H1 (cell line): ENCODE results near the gene ARMC3. TPM values are rescaled to one million over a fixed set of nuclear protein-coding genes. Genes with fewer than 3 reads are reported as not detected.
"Not testable (repeated sequence)": the region's sequence is repeated elsewhere in the genome, so short reads cannot be mapped to it uniquely, and the experiment has no call there.

Experiments used
- CTCF ChIA-PET: fragments of 300-600 bp; sonication (Branson Sonifier 250); formaldehyde crosslinking; loops from one replicate; lab custom pipeline; 2021; ENCODE audit not compliant: partially characterized antibody; lab: Charles Lee
- POLR2A ChIA-PET: fragments of 300-600 bp; sonication (Branson Sonifier 250); formaldehyde crosslinking; loops from one replicate; lab custom pipeline; 2021; ENCODE audit warnings: inconsistent platforms; ENCODE audit not compliant: partially characterized antibody; lab: Charles Lee
- DNase-seq, 2 experiments: peaks; one replicate each; pipeline versions ENCODE4 v3.0.0 to v3.0.0-alpha.2; 2010 to 2022; ENCODE audit warnings: low spot score in 2 of 2, low read depth in 1 of 2, mixed read lengths in 1 of 2
- FAIRE-seq: peaks from 2 replicates; lab custom pipeline; 2011; peaks lifted over from hg19 to GRCh38; lab: Jason Lieb, UNC
- H2AFZ ChIP-seq: 2 replicates; pipeline ENCODE4 v1.8.1; 2012; ENCODE audit warnings: low read length, inconsistent platforms
- H2AK5ac ChIP-seq: 2 replicates; pipeline ENCODE4 v1.6.1; 2013; ENCODE audit warnings: low read depth, low read length
- H2BK120ac ChIP-seq: replicated peaks from 2 replicates; pipeline ENCODE3; 2013; ENCODE audit warnings: low read depth, low read length, inconsistent platforms
- H2BK12ac ChIP-seq: 2 replicates; pipeline ENCODE4 v1.6.1; 2013; ENCODE audit warnings: low read depth, low read length
- H2BK15ac ChIP-seq: 2 replicates; pipeline ENCODE4 v1.6.1; 2013; ENCODE audit warnings: low read length
- H2BK20ac ChIP-seq: 2 replicates; pipeline ENCODE4 v1.6.1; 2013; ENCODE audit warnings: low read length
- H2BK5ac ChIP-seq: 2 replicates; pipeline ENCODE4 v1.6.1; 2013; ENCODE audit warnings: low read depth, low read length
- H3K14ac ChIP-seq: 2 replicates; pipeline ENCODE4 v1.6.1; 2013; ENCODE audit warnings: inconsistent platforms; ENCODE audit not compliant: insufficient read length
- H3K18ac ChIP-seq: 2 replicates; pipeline ENCODE4 v1.6.1; 2013; ENCODE audit warnings: low read length; ENCODE audit errors: extremely low read depth
- H3K23ac ChIP-seq: 2 replicates; pipeline ENCODE4 v1.6.1; 2013; ENCODE audit warnings: inconsistent platforms; ENCODE audit not compliant: insufficient read length
- H3K23me2 ChIP-seq: 2 replicates; pipeline ENCODE4 v1.6.1; 2013; ENCODE audit warnings: low read depth, low read length
- H3K27ac ChIP-seq: 2 replicates; pipeline ENCODE4 v1.6.1; 2011; ENCODE audit warnings: low read depth, low read length, inconsistent platforms
- H3K27me3 ChIP-seq, 4 experiments: replicated peaks in 1 of 4; 1 replicate in 1 of 4; 2 replicates in 3 of 4; pipeline versions ENCODE4 v1.6.1 to v1.8.1; 2011 to 2013; ENCODE audit warnings: low read length in 3 of 4, mild to moderate bottlenecking in 3 of 4, inconsistent platforms in 2 of 4, mixed read lengths in 2 of 4, moderate library complexity in 1 of 4; ENCODE audit not compliant: control insufficient read depth in 3 of 4, insufficient read depth in 3 of 4; ENCODE audit errors: extremely low read depth in 1 of 4
- H3K36me3 ChIP-seq, 4 experiments: 2 replicates each; pipeline versions ENCODE4 v1.6.1 to v1.8.1; 2011 to 2013; ENCODE audit warnings: mild to moderate bottlenecking in 4 of 4, low read length in 3 of 4, moderate library complexity in 2 of 4, control low read depth in 1 of 4, inconsistent platforms in 1 of 4; ENCODE audit not compliant: insufficient read depth in 4 of 4, control insufficient read depth in 2 of 4
- H3K4ac ChIP-seq: replicated peaks from 2 replicates; pipeline ENCODE3; 2013; ENCODE audit warnings: low read length, low read depth, mixed read lengths, inconsistent platforms; ENCODE audit not compliant: insufficient read length
- H3K4me1 ChIP-seq, 4 experiments: replicated peaks in 1 of 4; 1 replicate in 1 of 4; 2 replicates in 3 of 4; pipeline versions ENCODE4 v1.6.1 to v1.8.1; 2011 to 2013; ENCODE audit warnings: low read length in 3 of 4, inconsistent platforms in 2 of 4, mixed read lengths in 1 of 4; ENCODE audit not compliant: insufficient read depth in 4 of 4, control insufficient read depth in 3 of 4
- H3K4me2 ChIP-seq, 2 experiments: 2 replicates each; pipeline versions ENCODE4 v1.6.1 to v1.8.1; 2011 to 2013; ENCODE audit warnings: low read depth in 2 of 2, low read length in 2 of 2, control low read depth in 1 of 2, inconsistent platforms in 1 of 2, mild to moderate bottlenecking in 1 of 2; ENCODE audit not compliant: insufficient read depth in 1 of 2
- H3K4me3 ChIP-seq, 4 experiments: fragments of 200-600, 300-600 bp in 1 of 4; sonication (generic), shearing (Covaris generic), sonication (Bioruptor Twin) in 1 of 4; 2 replicates each; pipeline versions ENCODE4 v1.5.1 to v1.8.1; 2011 to 2016; ENCODE audit warnings: low read length in 4 of 4, low read depth in 3 of 4, control low read depth in 2 of 4, inconsistent platforms in 2 of 4, mild to moderate bottlenecking in 2 of 4, mixed read lengths in 1 of 4, moderate library complexity in 1 of 4; ENCODE audit not compliant: insufficient read depth in 2 of 4; ENCODE audit errors: extremely low read depth in 1 of 4
- H3K56ac ChIP-seq: replicated peaks from 2 replicates; pipeline ENCODE3; 2013; ENCODE audit warnings: low read depth, mild to moderate bottlenecking, mixed read lengths, low read length, inconsistent platforms; ENCODE audit not compliant: insufficient read length
- H3K79me1 ChIP-seq: 2 replicates; pipeline ENCODE4 v1.6.1; 2013; ENCODE audit warnings: low read depth, low read length, control low read depth
- H3K79me2 ChIP-seq, 2 experiments: 2 replicates each; pipeline versions ENCODE4 v1.6.1 to v1.8.1; 2012 to 2013; ENCODE audit warnings: low read length in 2 of 2, mild to moderate bottlenecking in 2 of 2, inconsistent platforms in 1 of 2; ENCODE audit not compliant: insufficient read depth in 2 of 2, control insufficient read depth in 1 of 2
- H3K9ac ChIP-seq, 4 experiments: replicated peaks in 1 of 4; 1 replicate in 1 of 4; 2 replicates in 3 of 4; pipeline versions ENCODE4 v1.6.1 to v1.8.1; 2011 to 2013; ENCODE audit warnings: low read depth in 3 of 4, low read length in 3 of 4, control low read depth in 2 of 4, mild to moderate bottlenecking in 2 of 4, moderate library complexity in 2 of 4, inconsistent platforms in 1 of 4; ENCODE audit errors: extremely low read depth in 1 of 4
- H3K9me3 ChIP-seq, 2 experiments: 2 replicates each; pipeline versions ENCODE4 v1.6.1 to v1.8.1; 2012 to 2013; ENCODE audit warnings: mild to moderate bottlenecking in 2 of 2, moderate library complexity in 2 of 2, control low read depth in 1 of 2, inconsistent platforms in 1 of 2, low read depth in 1 of 2, low read length in 1 of 2, mixed read lengths in 1 of 2; ENCODE audit not compliant: insufficient read depth in 2 of 2
- H4K20me1 ChIP-seq, 2 experiments: replicated peaks in 1 of 2; 2 replicates each; pipeline versions ENCODE3 to v1.8.1; 2011 to 2013; ENCODE audit warnings: inconsistent platforms in 2 of 2, low read length in 2 of 2, mild to moderate bottlenecking in 1 of 2; ENCODE audit not compliant: insufficient read depth in 2 of 2, control insufficient read depth in 1 of 2
- H4K5ac ChIP-seq: 2 replicates; pipeline ENCODE4 v1.6.1; 2013; ENCODE audit warnings: low read length, low read depth, mixed read lengths, inconsistent platforms; ENCODE audit not compliant: insufficient read length
- H4K8ac ChIP-seq: 2 replicates; pipeline ENCODE4 v1.8.0; 2013; ENCODE audit warnings: mild to moderate bottlenecking, moderate library complexity, low read length, inconsistent platforms; ENCODE audit not compliant: insufficient read depth; ENCODE audit errors: extremely low read depth
- H4K91ac ChIP-seq: replicated peaks from 2 replicates; pipeline ENCODE3; 2013; ENCODE audit warnings: low read length, mixed read lengths, inconsistent platforms; ENCODE audit not compliant: insufficient read length
- WGBS, 2 experiments: shearing (Covaris generic) in 1 of 2; methylation state at CpG; one replicate each; pipeline versions ENCODE4 v1.1.6 to v1.1.7; 2013 to 2015; ENCODE audit warnings: low lambda C conversion rate in 2 of 2, mixed read lengths in 2 of 2, inconsistent platforms in 1 of 2, low coverage in 1 of 2, missing lambda C conversion rate in 1 of 2; ENCODE audit not compliant: insufficient replicate concordance in 2 of 2, insufficient coverage in 1 of 2, insufficient read length in 1 of 2; ENCODE audit errors: extremely low coverage in 1 of 2, missing lambda C conversion rate in 1 of 2; 5-methylcytosine and 5-hydroxymethylcytosine counted together
- polyA plus RNA-seq, 7 experiments: library from polyadenylated mRNA; depleted of rRNA in 3 of 7; stranded (reverse) in 5 of 7; unstranded in 2 of 7; fragments of >200 nt in 5 of 7; fragments of 200-250 nt in 2 of 7; gene quantifications; 1 replicate in 5 of 7; 2 replicates in 1 of 7; 4 replicates in 1 of 7; pipeline versions ENCODE4 v1.2.1 to v1.2.3, GENCODE V29; 2011 to 2013; ENCODE audit warnings: missing spikeins in 2 of 7, mixed read lengths in 2 of 7
- total RNA-seq: library from RNA; stranded (reverse); fragmentation: NEBNext Ultra II Directional; extraction: Animal tissue kit (Norgen Biotek cat#: 25700); gene quantifications from 2 replicates; pipeline ENCODE4 v1.2.1, GENCODE V29; 2021

Gene ARMC3
- total and polyA plus RNA-seq, 2 of the 8 experiments (the other 6 are each of a cell fraction or from before 2014, with no cell fraction given) = 0.15 TPM

GRCh38 chr10:23072593-23072992 is 144.7 kb downstream of the ARMC3 start:
- H2BK12ac ChIP-seq, H3K27ac ChIP-seq, DNase-seq, H3K79me2 ChIP-seq, H2AFZ ChIP-seq, H3K23ac ChIP-seq, H3K27me3 ChIP-seq, H2AK5ac ChIP-seq, H3K56ac ChIP-seq, H3K9ac ChIP-seq, H3K36me3 ChIP-seq, H4K20me1 ChIP-seq, H2BK20ac ChIP-seq, H4K5ac ChIP-seq, H3K4ac ChIP-seq, H2BK15ac ChIP-seq, H3K79me1 ChIP-seq, POLR2A ChIA-PET, H2BK5ac ChIP-seq, H4K91ac ChIP-seq, H3K18ac ChIP-seq, H3K4me3 ChIP-seq, FAIRE-seq, H4K8ac ChIP-seq, H3K4me2 ChIP-seq, H3K14ac ChIP-seq, H2BK120ac ChIP-seq, H3K9me3 ChIP-seq, H3K23me2 ChIP-seq, H3K4me1 ChIP-seq: not testable (repeated sequence)
- CTCF ChIA-PET = interaction anchor here (0.8 to 1.0 kb wide), 2 partner anchors 11 to 19 kb away, joined by 3 to 5 read pairs; no protein-coding TSS in a partner anchor
- WGBS, 2 experiments = 94% methylated on average over 3 of the region's 3 CpGs; no CpG with 5 or more reads in 1 of the 2 experiments
